ENCODE measurements around the gene MEPE. TPM values are rescaled to one million over a fixed set of nuclear protein-coding genes. Genes with fewer than 3 reads are reported as not detected.

Gene MEPE
- total RNA-seq, 2 donors from 2014 or later = not detected

DNA sequence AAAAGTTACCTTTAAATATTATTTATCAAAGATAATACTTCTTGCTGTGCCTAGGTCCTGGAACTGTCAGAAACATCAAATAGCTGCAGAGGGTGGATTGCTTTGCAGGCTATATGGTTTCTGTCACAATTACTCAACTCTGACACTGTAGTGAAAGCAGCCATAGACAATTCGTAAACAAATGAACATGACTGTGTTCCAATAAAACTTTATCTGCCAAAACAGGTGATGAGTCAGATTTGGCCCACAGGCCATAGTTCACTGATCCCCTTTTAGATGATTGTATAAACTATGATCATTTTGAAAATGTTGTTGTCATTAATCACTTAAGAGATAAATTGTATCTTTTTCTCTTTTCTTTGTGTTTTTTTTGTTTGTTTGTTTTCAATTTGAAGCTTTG, 8.4 kb upstream of the MEPE start:
- Histone ChIP-seq H3K27me3 (replicated peaks; ENCODE audit: insufficient read depth) (no peaks in the 10 kb centered on the region), H3K4me1 (replicated peaks) (no peaks in the 10 kb centered on the region), H3K4me3 (no peak overlapping the region), H3K9me3 (no peaks in the 10 kb centered on the region), H3K27ac (no peak overlapping the region), H3K36me3 (no peaks in the 10 kb centered on the region)
- 83% methylated on average over 1 of the region's 1 CpG for WGBS
- DNase-seq (ENCODE audit: low spot score) = no peak
- TF ChIP-seq POLR2AphosphoS5 (IDR thresholded peaks at IDR 0.05) = no peak
- TF ChIP-seq, protein P1, sequence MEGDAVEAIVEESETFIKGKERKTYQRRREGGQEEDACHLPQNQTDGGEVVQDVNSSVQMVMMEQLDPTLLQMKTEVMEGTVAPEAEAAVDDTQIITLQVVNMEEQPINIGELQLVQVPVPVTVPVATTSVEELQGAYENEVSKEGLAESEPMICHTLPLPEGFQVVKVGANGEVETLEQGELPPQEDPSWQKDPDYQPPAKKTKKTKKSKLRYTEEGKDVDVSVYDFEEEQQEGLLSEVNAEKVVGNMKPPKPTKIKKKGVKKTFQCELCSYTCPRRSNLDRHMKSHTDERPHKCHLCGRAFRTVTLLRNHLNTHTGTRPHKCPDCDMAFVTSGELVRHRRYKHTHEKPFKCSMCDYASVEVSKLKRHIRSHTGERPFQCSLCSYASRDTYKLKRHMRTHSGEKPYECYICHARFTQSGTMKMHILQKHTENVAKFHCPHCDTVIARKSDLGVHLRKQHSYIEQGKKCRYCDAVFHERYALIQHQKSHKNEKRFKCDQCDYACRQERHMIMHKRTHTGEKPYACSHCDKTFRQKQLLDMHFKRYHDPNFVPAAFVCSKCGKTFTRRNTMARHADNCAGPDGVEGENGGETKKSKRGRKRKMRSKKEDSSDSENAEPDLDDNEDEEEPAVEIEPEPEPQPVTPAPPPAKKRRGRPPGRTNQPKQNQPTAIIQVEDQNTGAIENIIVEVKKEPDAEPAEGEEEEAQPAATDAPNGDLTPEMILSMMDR (IDR thresholded peaks at IDR 0.05) = no peak
- no peak for TF ChIP-seq POLR2A (IDR thresholded peaks at IDR 0.05)
- intact Hi-C loops (cut with DNase I) = no loop called here

DNA sequence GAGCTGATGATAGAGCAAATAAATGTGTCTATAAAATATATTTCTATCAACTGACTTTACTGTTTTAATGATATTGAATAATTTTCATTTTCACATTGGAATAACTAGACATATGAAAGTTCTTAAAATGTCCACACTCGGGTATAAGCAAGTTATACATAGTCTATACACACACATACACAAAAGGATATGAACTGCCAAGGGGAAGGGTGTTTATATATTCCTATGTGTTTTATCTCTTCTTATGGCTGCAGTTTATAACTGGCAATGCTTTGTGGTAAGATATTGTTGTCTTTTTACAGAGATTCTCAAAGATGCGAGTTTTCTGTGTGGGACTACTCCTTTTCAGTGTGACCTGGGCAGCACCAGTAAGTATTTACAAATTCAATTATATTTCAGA, 1.6 kb downstream of the MEPE start:
- WGBS = 91% methylated on average over 2 of the region's 2 CpGs
- Histone ChIP-seq H3K9me3 (no peaks in the 10 kb centered on the region), H3K4me3 (no peak overlapping the region), H3K36me3 (no peaks in the 10 kb centered on the region), H3K27ac (no peak overlapping the region), H3K27me3 (replicated peaks; ENCODE audit: insufficient read depth) (no peaks in the 10 kb centered on the region), H3K4me1 (replicated peaks) (no peaks in the 10 kb centered on the region)
- no peak for DNase-seq (ENCODE audit: low spot score)
- TF ChIP-seq, protein P1 (IDR thresholded peaks at IDR 0.05) = no peak
- TF ChIP-seq POLR2AphosphoS5 (IDR thresholded peaks at IDR 0.05) = no peak
- TF ChIP-seq POLR2A (IDR thresholded peaks at IDR 0.05) = no peak
- intact Hi-C loops (cut with DNase I) = loop anchor here (10.0 kb wide), 1 partner anchor 370 kb away; no protein-coding TSS in a partner anchor

DNA sequence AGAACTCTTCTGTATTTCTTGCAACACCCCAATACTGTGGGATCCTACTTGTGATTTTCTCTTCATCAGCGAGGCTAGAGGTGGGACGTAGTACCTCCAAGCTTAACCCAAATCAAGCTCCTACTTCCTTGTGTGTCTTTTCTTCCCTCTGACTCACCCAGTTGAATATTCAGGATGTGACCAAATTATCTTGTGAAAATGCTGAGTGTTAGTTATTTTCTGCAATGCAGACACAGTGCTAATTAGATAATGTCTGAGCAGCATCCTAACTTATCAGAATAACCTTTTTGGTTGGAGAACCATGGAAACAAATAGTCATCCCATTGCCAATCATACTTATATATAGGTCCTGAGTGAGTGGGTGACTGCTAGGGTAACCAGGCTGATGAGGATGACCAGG, 2.4 kb downstream of the MEPE start:
- no peak for TF ChIP-seq POLR2A (IDR thresholded peaks at IDR 0.05)
- TF ChIP-seq, protein P1 (IDR thresholded peaks at IDR 0.05) = no peak
- no peak for TF ChIP-seq POLR2AphosphoS5 (IDR thresholded peaks at IDR 0.05)
- Histone ChIP-seq H3K36me3 (no peaks in the 10 kb centered on the region), H3K4me1 (replicated peaks) (no peaks in the 10 kb centered on the region), H3K27ac (no peak overlapping the region), H3K9me3 (no peaks in the 10 kb centered on the region), H3K4me3 (no peak overlapping the region), H3K27me3 (replicated peaks; ENCODE audit: insufficient read depth) (no peaks in the 10 kb centered on the region)
- DNase-seq (ENCODE audit: low spot score) = no peak
- intact Hi-C loops (cut with DNase I) = loop anchor here (10.0 kb wide), 1 partner anchor 370 kb away; no protein-coding TSS in a partner anchor
- WGBS = 96% methylated on average over 2 of the region's 2 CpGs

DNA sequence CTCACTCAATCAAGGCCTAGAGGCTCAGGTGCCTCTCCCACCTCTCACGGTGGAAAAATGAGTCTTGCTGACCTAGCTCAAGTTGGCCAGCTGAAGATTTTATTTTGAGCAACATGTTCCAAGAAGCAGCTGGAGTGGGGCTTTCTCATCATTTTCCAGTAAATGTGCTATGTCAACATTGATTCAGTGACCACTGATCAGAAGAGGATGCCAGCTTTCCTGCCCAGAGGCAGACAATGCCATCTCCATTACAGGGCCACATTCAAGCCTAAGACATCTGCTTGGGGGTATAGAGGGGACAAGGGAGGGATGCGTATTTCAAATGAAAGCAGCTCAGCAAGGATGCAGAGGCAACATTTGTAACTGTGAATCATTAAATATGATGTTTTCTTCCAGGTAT, 3.0 kb downstream of the MEPE start:
- no peak overlapping the region for H3K4me3 ChIP-seq
- TF ChIP-seq POLR2AphosphoS5 (IDR thresholded peaks at IDR 0.05) (no peak), POLR2A (IDR thresholded peaks at IDR 0.05) (no peak)
- TF ChIP-seq, protein P1 (IDR thresholded peaks at IDR 0.05) = no peak
- WGBS = 70% methylated on average over 2 of the region's 2 CpGs
- H3K27ac ChIP-seq = no peak overlapping the region
- intact Hi-C loops (cut with DNase I) = loop anchor here (10.0 kb wide), 1 partner anchor 371 kb away; no protein-coding TSS in a partner anchor
- H3K9me3 ChIP-seq = no peaks in the 10 kb centered on the region
- no peak for DNase-seq (ENCODE audit: low spot score)
- H3K4me1 ChIP-seq (replicated peaks) = no peaks in the 10 kb centered on the region
- H3K27me3 ChIP-seq (replicated peaks; ENCODE audit: insufficient read depth) = no peaks in the 10 kb centered on the region
- no peaks in the 10 kb centered on the region for H3K36me3 ChIP-seq

DNA sequence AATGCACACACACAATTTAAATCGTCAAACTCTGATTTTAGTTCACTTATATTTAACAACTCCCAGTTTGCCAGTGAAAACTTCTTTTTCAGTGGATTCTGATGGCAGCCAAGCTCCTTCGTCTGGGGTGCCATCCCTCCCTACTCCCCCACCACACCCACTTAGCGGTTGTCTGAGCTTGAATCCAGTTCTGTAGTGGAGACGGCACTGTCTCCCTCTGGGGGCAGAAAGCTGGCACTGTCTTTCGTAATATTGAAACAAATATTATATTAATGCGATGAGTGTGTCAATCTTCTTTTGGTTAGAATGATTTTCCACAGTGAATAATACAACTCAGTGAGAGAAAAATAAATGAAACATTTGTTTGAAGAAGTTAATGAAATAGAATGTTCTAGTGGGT, 5.4 kb downstream of the MEPE start:
- intact Hi-C loops (cut with DNase I) = loop anchor here (2.0 to 10.0 kb wide), 3 partner anchors 293 to 461 kb away; no protein-coding TSS in a partner anchor
- TF ChIP-seq, protein P1 (IDR thresholded peaks at IDR 0.05) = no peak
- TF ChIP-seq POLR2A (IDR thresholded peaks at IDR 0.05) (no peak), POLR2AphosphoS5 (IDR thresholded peaks at IDR 0.05) (no peak)
- Histone ChIP-seq H3K4me3 (no peak overlapping the region), H3K9me3 (no peaks in the 10 kb centered on the region), H3K36me3 (no peaks in the 10 kb centered on the region), H3K27ac (no peak overlapping the region), H3K27me3 (replicated peaks; ENCODE audit: insufficient read depth) (no peaks in the 10 kb centered on the region), H3K4me1 (replicated peaks) (no peaks in the 10 kb centered on the region)
- DNase-seq (ENCODE audit: low spot score) = no peak
- WGBS = 88% methylated on average over 6 of the region's 6 CpGs

Measured in prostate gland (tissue), 2 donors.